Stimulated activated CD8-positive, alpha-beta memory T cell treated with anti-CD3 and anti-CD28 coated beads, Interleukin-4, amount 100 ng/mL, for 4 hours (primary cell): Measurements from ENCODE around the gene GBA3.

ENCODE experiments used
- DNase-seq, 2 donors: peaks; one replicate each; pipeline ENCODE4 v3.0.0-alpha.2; 2020; ENCODE audit warnings: low read depth in 2 of 2, low spot score in 1 of 2

GBA3 gene

DNA sequence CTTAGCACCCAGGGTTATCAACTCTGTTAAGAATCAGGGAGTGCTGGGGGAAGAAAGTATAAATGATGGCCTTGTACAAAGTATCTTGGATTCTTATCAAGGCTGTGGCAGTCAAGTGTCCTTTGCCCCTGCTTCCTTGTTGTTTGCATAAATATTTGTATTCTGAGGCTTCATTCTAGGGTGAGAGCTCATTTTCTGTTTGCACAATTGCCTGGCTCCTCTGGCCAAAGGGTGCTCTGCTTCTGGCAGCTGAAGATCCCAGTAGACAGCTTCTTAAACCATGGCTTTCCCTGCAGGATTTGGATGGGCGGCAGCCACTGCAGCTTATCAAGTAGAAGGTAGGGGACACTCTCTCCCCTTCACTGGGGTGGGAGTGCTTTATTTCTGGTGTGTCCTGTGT lies at the start of gene GBA3:
GBA3 (plus strand) TSS at position 202 of the 400 bp plus-strand sequence.
- no peak for DNase-seq

GRCh38 chr4:22643952-22644351 lies 48.8 kb upstream of the GBA3 start:
- DNase-seq = no peak

DNA sequence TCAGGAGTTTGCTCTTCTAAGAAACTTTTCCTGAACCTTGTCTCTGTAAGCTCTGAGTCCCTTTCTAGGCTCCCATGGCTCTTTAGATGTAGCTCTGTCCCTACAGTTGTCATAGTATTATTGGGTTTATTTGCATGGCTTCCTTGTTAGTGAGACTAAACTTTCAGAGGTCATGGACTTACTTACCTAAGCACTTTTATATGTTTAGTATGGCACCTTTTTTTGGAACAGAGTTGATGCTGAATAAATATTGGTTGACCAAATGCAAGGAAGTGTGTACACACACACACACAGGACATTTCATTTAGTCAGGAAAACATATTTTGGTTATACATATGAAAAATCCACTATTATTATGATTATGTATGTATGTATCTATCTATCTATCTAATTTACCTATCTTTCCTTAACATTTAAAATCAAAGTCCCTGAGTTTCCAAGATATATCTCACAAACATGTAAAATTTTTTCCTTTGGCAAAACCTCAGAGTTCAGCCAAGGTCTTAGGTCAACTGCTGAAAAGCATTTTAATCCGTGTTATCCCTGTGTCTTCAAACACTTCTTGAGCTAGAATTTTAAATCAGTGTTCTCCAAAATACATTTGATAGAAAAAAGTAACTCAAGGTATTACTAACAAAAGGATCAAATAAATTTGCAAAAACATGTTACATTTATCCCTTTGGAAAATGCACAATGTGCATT lies 47.1 kb upstream of the GBA3 start:
- no peak for DNase-seq

GRCh38 chr4:22648996-22649395 lies 43.7 kb upstream of the GBA3 start:
- no peak for DNase-seq

DNA sequence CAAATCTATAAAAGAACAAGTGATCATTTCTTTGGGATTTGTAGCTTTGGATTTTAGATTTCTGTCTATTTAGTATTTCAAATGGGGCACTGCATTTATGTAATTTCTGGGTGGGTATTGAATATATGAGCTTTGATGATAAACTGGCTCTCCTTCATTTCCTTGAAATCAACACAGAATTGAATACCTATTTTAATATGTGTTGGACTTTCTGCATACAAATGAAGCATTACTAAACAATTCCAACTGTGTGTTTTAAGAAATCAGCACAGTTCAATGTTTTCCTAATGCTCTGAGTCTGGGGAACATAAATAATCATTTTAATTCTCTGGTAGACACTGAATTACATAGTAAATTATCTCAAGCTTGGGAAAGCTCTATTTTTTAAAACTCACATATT lies 42.0 kb upstream of the GBA3 start:
- no peak for DNase-seq

DNA sequence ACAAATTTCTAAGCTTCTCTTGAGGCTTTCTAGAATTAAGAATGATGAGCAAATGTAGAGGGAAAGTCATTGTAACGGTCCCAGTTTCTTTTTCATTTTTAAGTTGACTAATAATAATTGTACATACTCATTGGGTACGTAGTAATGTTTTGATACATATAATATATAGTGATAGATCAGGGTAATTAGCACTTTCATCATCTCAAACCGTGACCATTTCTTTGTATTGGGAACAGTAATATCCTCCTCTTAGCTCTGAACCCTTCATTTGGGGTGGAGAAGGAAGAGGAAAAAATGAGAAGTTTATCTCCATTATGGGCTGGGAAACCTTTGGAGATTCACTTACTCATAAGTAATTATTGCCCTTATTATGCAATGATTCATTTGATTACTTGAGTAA lies 39.0 kb upstream of the GBA3 start:
- DNase-seq = no peak

- no peak for DNase-seq
Measured at GRCh38 chr4:22661443-22661842, 31.3 kb upstream of the GBA3 start.

- no peak for DNase-seq
Measured at GRCh38 chr4:22667332-22667940, 25.3 kb upstream of the GBA3 start.

GRCh38 chr4:22668301-22668700 lies 24.4 kb upstream of the GBA3 start:
- no peak for DNase-seq

GRCh38 chr4:22668702-22669101 lies 24.0 kb upstream of the GBA3 start:
- no peak for DNase-seq

GRCh38 chr4:22670956-22671355 lies 21.8 kb upstream of the GBA3 start:
- DNase-seq = no peak

GRCh38 chr4:22672519-22672918 lies 20.2 kb upstream of the GBA3 start:
- DNase-seq = no peak

DNA sequence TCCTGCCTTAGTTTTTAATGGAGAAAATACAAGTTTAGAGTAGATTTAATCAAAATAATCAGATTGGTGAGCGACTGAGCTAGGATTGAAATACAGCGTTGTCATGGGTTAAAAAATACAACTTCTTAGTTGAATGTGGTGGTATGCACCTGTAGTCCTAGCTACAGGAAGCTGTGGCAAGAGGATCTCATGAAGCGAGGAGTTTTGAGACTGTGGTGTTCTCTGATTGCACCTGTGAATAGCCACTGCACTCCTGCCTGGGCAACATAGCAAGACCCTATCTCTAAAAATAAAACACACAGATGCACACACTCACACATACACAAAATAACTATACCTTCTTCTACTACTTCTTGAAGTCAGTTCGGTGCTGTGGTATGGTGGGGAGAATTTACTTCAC lies 19.8 kb upstream of the GBA3 start:
- no peak for DNase-seq

- no peak for DNase-seq
Measured at GRCh38 chr4:22674700-22675099, 18.0 kb upstream of the GBA3 start.

DNA sequence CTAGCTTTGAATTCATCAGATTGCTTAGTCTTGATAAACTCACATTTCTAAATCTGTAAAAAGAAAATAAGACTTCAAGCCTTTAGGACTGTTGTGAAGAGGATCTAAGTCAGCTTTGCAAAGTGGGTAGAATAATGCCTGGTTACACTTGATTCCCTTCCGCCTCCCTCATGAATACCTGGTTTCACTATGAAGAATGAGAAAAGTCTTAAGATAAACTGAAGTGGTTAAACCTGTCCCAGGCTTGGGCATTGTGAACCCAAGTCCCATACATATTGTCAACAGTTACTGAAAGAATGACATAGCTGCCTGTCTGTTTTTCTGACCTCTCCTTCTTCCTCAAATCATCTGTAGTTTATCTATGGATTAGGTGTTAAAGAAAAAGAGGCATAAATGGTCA lies 16.7 kb upstream of the GBA3 start:
- no peak for DNase-seq

- no peak for DNase-seq
Measured at GRCh38 chr4:22677780-22678179, 15.0 kb upstream of the GBA3 start.

DNA sequence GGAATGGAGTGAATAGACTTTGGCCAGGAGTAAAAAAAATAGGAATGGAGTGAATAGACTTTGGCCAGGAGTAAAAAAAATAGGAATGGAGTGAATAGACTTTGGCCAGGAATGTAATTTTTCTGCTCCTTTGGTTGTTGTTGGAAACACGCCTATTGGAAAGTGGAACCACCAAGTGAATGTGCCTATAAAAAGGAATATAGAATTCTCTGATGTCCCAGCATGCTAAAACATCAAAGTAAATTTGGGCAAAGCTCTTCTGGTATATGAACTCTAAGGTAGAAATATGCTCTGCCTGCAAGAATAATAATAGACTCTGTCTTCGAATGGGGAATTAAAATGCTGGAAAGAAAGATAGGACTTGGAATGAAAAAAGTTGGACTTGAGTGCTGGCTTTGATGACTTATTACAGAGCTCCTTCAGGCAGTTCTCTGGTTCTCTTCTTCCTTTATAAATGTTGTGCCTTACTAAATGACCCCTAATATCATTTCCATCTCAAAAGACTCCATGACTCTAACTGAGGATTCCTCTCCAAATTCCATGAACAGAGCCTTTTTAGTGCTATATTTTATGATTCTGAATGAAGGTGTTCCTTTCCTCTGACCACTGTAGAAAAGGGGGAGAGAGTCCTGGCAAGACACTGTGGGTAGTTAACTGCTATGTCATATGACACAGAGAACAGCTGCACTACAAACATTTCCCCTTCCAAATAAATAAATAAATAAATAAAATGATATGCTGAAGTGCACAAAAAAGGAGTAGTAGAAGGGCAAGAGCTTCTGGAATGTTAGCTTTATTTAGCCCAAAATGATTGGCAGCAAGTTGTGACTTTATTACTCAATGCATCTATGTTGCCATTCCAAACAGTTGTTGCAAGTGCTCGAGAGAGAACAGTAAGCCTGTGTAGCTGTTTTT lies 13.5 kb upstream of the GBA3 start:
- DNase-seq = no peak

- no peak for DNase-seq
Measured at GRCh38 chr4:22680065-22680642, 12.6 kb upstream of the GBA3 start.

GRCh38 chr4:22683726-22684125 lies 9.0 kb upstream of the GBA3 start:
- no peak for DNase-seq

- no peak for DNase-seq
Measured at GRCh38 chr4:22686141-22686540, 6.6 kb upstream of the GBA3 start.

- no peak for DNase-seq
Measured at GRCh38 chr4:22688236-22688635, 4.5 kb upstream of the GBA3 start.

DNA sequence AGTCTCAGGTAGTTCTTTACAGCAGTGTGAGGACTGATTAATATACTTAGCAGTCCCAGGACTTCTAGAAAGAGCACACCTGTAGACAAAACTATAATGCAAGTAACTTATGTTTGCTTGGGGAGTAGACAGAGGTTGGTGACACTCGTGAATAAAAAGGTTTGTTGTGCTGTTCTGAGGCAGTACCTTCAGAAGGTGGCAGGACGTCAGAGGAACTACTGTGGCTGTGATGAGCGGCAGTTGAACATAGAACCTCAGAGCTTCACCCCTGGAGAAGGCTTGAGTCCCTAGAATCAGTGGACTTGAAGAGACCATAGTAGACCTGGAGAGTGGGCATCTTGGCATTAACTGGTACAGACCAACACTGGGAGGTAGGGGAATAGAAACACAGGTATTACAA lies 3.3 kb upstream of the GBA3 start:
- DNase-seq = no peak
